ENCODE results near the gene CDH22. TPM values are rescaled to one million over a fixed set of nuclear protein-coding genes. Genes with fewer than 3 reads are reported as not detected.

The CDH22 gene
- total RNA-seq, 1 donor from 2014 or later: 0.09 TPM

GRCh38 chr20:46173652-46174468, 134.4 kb downstream of the CDH22 start:
- CTCF ChIA-PET: interaction anchor here (0.8 to 4.5 kb wide), 12 partner anchors 8 to 186 kb away, joined by 3 to 39 read pairs (median 6); no protein-coding TSS in a partner anchor
- no peak for TF ChIP-seq CTCF (IDR thresholded peaks at IDR 0.05)
- no peak for ATAC-seq (ENCODE audit: low read depth)
- POLR2A ChIA-PET: interaction anchor here (1.6 kb wide), 1 partner anchor 74 kb away, joined by 8 read pairs; no protein-coding TSS in a partner anchor
- Mint-ChIP-seq H3K27me3 (peaks cover 46% of the 10 kb centered on the region), H3K9me3 (no peaks in the 10 kb centered on the region), H3K36me3 (ENCODE audit: low read depth) (no peaks in the 10 kb centered on the region), H3K27ac (no peak overlapping the region), H3K4me3 (no peak overlapping the region), H3K4me1 (no peaks in the 10 kb centered on the region)
- intact Hi-C loops (cut with micrococcal nuclease): loop anchor here (1.0 kb wide), 5 partner anchors 42 to 187 kb away; no protein-coding TSS in a partner anchor
- DNase-seq: no peak

- DNase-seq: no peak
- intact Hi-C loops (cut with micrococcal nuclease): no loop called here
- no peak overlapping the region for H3K4me3 Mint-ChIP-seq
- ATAC-seq (ENCODE audit: low read depth): no peak
- no peak for TF ChIP-seq CTCF (IDR thresholded peaks at IDR 0.05)
- no peaks in the 10 kb centered on the region for H3K36me3 Mint-ChIP-seq (ENCODE audit: low read depth)
- ChIA-PET CTCF (interaction anchor here (1.3 to 4.5 kb wide), 6 partner anchors 14 to 159 kb away, joined by 3 to 39 read pairs (median 8); no protein-coding TSS in a partner anchor), POLR2A (no interaction called here)
- H3K27ac Mint-ChIP-seq: no peak overlapping the region
- H3K4me1 Mint-ChIP-seq: no peaks in the 10 kb centered on the region
- H3K27me3 Mint-ChIP-seq: peaks cover 45% of the 10 kb centered on the region
- H3K9me3 Mint-ChIP-seq: no peaks in the 10 kb centered on the region
These were observed 135.2 kb downstream of the CDH22 start for GRCh38 chr20:46172961-46173536.

- ChIA-PET POLR2A (no interaction called here), CTCF (interaction anchor here (1.5 to 4.5 kb wide), 5 partner anchors 18 to 159 kb away, joined by 3 to 39 read pairs (median 11); no protein-coding TSS in a partner anchor)
- Mint-ChIP-seq H3K4me1 (no peaks in the 10 kb centered on the region), H3K27me3 (peaks cover 47% of the 10 kb centered on the region), H3K9me3 (no peaks in the 10 kb centered on the region), H3K4me3 (no peak overlapping the region), H3K36me3 (ENCODE audit: low read depth) (no peaks in the 10 kb centered on the region), H3K27ac (no peak overlapping the region)
- no peak for DNase-seq
- intact Hi-C loops (cut with micrococcal nuclease): no loop called here
- no peak for TF ChIP-seq CTCF (IDR thresholded peaks at IDR 0.05)
- ATAC-seq (ENCODE audit: low read depth): no peak
These were observed 135.8 kb downstream of the CDH22 start for GRCh38 chr20:46172455-46172854.

- no peak overlapping the region for H3K4me3 Mint-ChIP-seq
- no peak overlapping the region for H3K27ac Mint-ChIP-seq
- TF ChIP-seq CTCF (IDR thresholded peaks at IDR 0.05): no peak
- CTCF ChIA-PET: interaction anchor here (1.5 to 4.5 kb wide), 4 partner anchors 18 to 158 kb away, joined by 3 to 39 read pairs (median 14); no protein-coding TSS in a partner anchor
- H3K4me1 Mint-ChIP-seq: no peaks in the 10 kb centered on the region
- H3K27me3 Mint-ChIP-seq: peaks cover 49% of the 10 kb centered on the region
- H3K36me3 Mint-ChIP-seq (ENCODE audit: low read depth): no peaks in the 10 kb centered on the region
- no peak for DNase-seq
- no peaks in the 10 kb centered on the region for H3K9me3 Mint-ChIP-seq
- POLR2A ChIA-PET: no interaction called here
- ATAC-seq (ENCODE audit: low read depth): no peak
- intact Hi-C loops (cut with micrococcal nuclease): no loop called here
These were observed 136.4 kb downstream of the CDH22 start for GRCh38 chr20:46171909-46172308.

GRCh38 chr20:46171476-46171875, 136.8 kb downstream of the CDH22 start:
- POLR2A ChIA-PET: no interaction called here
- CTCF ChIA-PET: interaction anchor here (0.7 to 4.5 kb wide), 5 partner anchors 17 to 158 kb away, joined by 3 to 39 read pairs (median 11); no protein-coding TSS in a partner anchor

More at GRCh38 chr20:46171476-46171875, 136.8 kb downstream of the CDH22 start:
- no peak for ATAC-seq (ENCODE audit: low read depth)
- Mint-ChIP-seq H3K9me3 (no peaks in the 10 kb centered on the region), H3K36me3 (ENCODE audit: low read depth) (no peaks in the 10 kb centered on the region), H3K27me3 (peaks cover 51% of the 10 kb centered on the region), H3K4me3 (no peak overlapping the region), H3K4me1 (no peaks in the 10 kb centered on the region), H3K27ac (no peak overlapping the region)
- no peak for DNase-seq
- intact Hi-C loops (cut with micrococcal nuclease): no loop called here
- no peak for TF ChIP-seq CTCF (IDR thresholded peaks at IDR 0.05)
